Activated naive CD4-positive, alpha-beta T cell treated with anti-CD3 and anti-CD28 coated beads, Interleukin-2, amount 50 U/mL, for 16 hours (primary cell): ENCODE results near the gene PTGIS.
A peak's percentile ranks its signal among the peaks of the same experiment; 100 is the strongest.

Experiments
- DNase-seq: peaks from one replicate; pipeline ENCODE4 v3.0.0-alpha.2; 2020

The PTGIS gene

DNA sequence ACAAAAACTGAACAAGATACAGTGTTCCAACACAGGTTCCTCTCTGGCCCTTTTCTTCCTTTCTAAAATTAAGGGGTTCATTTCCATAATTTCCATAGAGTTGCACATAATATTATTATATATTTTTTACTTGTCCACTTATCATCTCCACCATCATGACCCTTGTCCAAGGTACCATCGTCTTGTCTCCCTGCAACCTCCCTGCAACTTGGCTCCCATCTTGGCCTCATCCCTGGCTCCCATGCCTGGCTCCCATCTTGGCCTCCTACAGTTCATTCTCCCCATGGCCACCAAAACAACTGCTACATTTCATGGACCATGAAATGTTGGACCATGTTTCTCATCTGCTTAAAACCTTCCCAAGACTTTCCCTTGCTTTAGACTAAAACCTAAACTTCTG, 82.4 kb downstream of the PTGIS start:
- no peak for DNase-seq

DNA sequence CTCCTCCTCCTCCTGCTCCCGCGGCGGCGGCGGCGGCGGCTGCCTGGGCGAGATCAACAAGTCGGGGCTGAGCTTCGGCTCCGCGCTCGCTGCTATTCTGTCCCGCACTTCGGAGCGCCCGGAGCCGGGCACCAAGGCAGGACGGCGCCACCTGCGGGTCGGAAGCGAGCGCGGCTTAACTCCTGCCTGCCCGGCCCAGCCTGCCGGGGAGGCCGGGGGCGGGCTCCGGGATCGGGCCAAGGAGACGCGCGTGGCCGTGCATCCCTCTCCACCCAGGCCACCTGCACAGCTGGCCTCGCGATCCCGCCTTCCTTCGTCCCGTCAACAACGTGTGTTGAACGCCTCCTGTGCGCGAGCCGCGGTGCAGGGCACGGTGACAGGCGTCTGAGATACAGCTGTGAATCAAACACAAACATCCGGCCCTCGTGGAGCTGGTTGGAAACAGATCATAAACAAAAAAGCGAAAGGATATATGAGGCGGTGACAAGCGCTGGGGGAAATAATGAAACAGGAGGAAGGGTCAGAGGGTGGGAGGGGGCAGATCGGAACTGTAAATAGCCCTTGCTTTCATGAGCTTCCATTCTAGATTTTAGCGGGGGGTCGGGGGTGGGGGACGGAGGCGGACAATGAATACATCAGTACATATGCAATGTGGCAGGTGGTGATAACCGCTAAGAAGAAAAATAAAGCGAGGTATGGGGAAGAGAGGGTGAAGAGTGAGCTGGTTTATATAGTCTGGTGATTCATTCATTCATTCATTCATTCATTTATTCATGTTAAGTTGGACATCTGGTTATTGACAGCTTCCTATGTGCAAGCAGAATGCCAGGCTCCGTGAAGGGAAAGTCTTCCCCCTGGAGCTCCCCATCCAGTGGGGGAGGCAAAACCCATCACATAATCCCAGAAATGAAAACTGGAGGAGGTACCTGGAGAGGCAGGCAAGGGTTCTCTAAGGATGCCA, 83.5 kb downstream of the PTGIS start:
- peak; percentile 65 for DNase-seq

DNA sequence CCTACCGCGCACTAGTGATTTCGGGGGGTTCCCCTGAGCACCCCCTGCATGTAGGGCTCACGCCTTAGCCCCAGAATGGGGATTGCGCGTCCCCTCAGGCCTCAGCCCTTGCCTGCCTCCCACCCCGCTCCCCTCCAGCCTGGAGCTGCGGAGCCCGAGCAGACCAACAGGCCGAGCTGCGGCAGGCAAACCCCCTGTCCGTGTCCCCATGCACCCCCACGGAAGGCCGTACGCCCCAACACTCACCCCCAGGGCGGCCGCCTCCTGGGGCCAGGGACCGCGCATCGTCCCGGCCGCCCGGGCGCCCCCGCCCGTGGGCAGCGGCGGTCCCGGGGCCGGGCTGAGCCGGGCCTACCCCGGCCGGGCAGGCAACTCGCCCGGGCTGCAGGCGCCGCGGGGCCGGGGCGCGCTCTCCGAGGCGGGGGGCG, 84.2 kb downstream of the PTGIS start:
- no peak for DNase-seq

DNA sequence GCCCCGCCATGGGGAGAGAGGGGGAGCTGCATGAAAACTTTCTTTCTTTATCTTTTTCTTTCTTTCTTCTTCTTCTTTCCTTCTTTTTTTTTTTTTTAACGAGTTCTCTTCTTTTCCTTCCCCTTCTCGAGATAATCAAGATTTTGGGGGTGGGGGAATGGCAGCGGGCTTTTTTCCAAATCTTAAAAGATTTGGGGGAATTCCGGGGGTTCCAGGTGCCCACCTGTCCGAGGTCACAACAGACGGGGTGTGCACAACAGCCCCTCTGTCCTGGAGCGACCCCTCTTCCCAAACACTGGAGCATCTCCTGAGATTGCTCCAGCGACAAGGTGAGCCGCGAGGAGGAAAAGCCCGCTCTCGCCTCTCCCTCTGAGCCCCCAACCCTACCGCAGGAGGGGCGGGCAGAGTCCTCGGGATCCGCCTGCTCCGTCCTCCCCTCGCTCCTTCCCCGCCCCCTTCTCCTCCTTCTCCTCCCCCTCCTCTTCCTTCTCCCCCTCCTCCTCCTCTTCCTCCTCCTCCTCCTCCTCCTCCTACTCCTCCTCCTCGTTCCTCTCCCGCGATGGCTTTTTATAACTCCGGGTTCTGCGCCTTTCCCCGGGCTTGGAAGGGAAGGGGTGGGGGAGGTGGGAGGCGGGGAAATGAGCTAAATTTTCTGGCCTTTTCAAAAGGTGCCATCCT, 84.8 kb downstream of the PTGIS start:
- no peak for DNase-seq

DNA sequence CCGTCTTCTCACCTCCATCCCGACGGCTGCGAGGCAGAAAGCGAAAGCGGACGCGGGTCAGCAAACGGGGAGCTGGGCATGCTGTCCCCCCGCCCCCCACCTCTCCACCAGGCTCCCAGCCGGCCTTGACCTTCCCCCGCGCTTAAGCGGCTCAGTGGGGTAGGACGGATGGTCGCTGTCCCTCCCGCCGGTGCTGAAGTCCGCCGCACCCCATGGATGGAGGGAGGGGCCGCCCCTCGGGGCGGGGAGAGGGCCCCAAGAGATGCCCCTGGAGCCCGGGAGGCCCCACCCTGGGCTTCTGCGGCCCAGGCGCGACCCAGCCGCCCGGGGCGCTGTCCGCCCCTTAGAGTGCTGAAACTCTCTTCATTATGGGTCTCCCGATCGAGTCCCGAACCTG, 85.3 kb downstream of the PTGIS start, which contains the start of gene KCNB1:
TSS of gene KCNB1 (minus strand) at position 48 of the 397 bp plus-strand sequence. CDS start 188 bp downstream, outside the sequence.
- peak; percentile 46 for DNase-seq

DNA sequence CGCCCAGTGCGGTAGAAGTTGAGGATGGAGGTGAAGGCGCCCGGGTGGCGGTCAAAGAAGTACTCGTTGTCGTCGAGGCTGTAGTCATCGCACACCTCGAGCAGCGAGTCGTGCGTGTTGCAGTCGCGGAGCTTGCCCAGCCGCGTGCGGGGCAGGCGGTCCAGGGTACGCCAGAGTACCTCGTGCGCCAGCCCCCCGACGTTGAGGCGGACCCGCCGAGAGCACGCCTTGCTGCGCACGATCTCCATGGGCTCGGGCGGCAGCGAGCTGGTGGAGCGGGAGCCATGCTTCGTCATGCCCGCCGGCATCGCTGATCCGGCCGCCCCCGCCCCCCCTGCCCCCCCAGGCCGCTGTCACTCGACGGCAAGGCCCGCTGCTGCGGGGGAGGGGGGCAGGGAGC, 85.8 kb downstream of the PTGIS start:
- DNase-seq: no peak

DNA sequence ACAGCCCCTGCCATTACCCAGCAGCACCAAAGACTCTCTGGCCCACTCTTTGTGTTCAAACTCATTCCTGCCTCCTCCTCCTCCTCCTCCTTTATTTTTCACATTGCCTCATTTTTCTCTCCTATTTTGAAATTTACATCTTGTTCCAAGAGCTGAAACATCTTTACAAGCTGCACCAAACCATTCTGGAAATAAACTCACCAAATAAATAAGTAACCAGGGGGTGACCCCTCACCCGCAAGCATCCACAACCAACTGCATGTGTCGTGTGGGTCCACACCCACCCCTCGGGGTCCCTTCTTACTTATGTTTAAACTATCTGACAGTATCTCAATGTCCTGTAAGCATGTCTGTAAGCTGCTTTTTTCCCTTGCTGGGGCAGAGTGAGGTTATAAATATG, 86.8 kb downstream of the PTGIS start:
- no peak for DNase-seq

DNA sequence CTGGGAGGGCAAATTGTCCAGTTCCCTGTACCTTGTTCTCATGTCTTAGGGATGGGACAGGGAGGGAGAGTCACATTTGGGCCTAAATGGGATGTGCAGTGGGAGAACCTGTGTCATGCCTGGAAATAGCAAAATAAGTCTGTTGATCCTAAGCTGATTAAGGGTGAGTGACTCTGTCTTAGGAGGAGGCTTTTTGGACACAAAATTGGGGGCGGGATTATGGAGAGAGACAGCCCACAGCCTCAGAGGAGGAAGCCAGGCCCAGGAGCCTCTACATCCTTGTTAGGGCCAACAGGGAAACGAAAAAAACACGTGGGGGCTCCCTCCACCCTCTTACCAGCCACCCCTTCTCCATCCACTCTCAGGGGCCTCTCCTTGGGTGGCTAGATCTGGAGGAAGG, 87.7 kb downstream of the PTGIS start:
- no peak for DNase-seq

DNA sequence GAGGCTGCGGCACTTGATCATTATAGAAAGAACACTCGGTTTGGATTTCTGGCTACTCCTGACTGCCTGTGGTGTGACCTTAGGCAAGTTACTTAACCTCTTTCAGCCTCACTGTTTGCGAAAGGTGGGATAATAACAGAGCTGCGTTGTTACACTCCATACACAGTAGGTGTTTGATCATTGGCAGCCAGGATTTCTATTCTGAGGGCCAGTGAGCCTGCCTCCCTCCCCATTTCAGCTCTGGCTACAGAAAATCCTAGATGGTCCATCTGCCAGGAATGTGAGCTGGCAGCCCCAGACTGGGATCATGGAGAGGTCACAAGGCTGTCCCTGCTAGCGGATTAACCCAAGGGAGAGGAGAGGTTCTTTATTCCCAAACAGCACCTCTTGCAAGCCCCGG, 88.2 kb downstream of the PTGIS start:
- no peak for DNase-seq

DNA sequence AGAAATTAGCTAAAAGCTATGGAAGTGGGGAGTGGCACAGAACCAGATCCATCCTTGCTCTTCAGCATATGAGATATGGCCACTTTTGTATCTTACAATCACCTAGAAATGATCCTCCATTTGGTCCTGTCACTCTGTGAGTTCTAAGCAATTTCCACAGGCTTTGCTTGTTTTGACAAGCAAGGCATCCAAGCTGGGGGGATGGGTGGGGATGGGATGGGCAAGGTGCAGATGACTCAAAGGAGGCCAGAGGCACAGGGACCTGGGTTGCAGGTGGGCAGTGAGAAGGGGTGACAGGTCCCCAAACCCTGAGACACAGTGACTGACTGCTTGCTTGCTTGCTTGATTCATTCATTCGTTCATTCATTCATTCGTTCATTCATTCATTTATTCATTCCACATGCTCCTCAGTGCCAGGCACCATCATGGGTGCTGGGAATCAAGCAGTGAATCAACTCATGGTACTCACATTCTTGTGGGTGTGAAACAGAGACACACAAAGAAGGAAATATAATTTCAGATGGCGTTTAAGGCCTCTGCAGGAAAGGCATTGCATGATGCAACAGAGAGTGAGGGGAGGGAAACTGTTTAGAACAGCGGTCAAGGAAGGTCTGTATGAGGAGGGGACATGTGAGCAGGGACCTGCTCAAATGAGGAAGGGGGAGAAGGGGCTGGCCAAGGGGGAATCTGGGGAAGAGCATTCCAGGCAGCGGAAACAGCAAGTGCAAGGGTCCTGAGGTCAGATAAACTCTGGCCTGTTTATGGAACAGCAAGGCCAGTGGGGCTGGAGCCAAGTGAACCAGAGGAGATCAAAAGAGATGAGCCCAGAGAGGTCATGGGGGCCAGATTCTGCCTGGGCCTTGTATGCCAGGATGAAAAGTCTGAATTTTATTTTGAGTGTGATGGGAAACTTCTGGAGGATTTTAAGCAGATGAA, 88.9 kb downstream of the PTGIS start:
- no peak for DNase-seq

DNA sequence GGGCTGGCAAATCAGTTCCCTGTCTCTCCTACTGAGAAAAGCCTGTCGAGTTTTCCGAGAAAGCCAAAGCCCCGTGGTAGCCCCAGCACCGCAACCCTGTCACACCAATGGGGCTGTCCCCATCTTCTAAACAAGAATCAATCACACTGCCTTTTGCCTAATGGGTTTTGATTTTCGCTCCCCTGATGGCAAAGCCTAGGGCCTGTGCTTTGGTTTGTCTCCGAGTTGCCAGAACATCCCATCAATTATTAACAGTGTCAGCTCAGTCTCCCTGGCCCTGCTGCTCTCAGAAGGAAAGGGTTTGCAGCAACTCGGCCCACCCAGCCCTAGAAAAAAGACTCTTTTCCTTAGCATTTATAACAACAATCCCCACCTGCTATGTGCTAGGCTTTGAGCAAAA, 89.7 kb downstream of the PTGIS start:
- no peak for DNase-seq

DNA sequence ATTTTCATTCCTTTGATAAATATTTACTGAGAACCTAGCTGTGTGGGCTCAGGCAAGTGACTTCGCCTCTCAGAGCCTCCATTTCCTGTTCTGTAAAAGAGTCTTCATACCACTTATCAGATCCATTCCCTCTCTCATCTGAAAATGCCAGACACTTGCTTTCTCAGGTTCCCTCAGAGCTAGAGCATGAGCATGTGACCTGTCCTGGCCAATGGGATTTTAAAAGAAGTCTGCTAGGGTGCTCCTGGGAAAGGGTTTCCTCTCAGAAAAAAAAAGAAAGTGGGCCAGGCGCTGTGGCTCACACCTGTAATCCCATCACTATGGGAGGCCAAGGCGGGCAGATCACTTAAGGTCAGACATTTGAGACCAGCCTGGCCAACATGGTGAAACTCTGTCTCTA, 90.7 kb downstream of the PTGIS start:
- DNase-seq: no peak

DNA sequence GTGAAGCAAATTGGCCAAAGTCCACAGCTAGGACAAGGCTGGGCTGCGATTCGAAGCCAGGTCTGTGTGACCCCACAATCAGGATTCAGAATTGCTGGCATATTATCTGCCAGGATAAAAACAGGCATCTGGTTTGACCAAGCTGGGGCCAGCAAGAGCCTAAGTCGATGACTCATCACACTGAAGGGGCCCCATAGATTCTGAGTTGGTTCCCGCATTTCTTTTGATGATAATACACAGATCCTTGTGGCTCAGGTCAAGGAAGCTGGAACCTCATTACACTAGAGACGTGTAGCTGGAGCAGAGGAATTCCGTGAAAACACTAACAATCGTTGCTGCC, 92.0 kb downstream of the PTGIS start:
- DNase-seq: no peak

DNA sequence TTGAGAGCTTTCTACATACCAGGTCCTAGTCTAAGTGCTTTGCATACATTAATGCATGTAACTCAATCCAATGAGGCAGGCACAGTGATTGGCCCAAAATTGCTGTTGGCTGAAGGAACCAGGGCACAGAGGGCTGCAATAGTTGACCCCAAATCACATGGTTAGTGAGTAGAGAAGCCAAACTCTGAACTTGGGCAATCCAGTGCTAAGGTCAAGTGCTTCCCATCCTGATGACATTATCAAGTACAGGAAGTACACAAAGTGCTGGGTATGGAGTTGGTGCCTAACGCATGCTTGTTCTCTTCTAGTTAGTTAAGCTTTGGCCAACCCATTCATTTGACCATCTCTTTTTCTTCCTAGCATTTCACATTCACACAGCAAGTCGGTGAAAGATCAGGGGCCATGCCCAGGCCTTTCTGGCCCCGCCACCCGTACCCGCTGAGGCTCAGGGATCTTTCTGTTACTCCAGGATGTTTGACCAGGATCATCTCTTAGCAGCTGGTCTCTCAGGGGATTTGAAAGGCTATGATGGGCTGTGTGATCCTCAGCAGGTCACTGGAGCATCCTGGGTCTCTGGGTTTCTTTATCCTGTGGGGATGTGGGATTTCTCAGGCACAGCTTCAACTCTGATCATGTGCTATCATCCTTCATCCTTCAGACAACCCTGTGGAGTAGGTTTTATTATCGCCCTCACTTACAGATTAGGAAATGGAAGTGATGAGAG, 92.5 kb downstream of the PTGIS start:
- no peak for DNase-seq

DNA sequence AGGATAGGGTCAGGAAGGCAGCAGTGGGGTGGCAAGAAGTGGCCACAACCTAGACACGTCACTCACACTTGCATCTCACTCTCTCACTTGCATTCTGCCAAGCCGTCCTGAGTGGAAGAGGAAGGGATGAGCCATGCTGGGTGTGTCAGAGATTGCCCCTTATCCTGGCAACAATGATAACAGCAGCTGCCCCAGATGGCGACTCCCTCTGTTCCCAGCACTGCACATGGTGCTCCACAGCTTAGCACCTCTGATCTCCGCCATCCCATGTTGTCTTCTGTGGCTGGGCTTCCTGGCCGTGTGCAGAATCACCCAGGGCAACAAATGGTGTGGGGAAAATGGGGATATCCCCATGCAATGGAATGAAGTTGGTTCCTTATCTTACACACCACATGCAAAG, 96.5 kb downstream of the PTGIS start:
- DNase-seq: no peak

DNA sequence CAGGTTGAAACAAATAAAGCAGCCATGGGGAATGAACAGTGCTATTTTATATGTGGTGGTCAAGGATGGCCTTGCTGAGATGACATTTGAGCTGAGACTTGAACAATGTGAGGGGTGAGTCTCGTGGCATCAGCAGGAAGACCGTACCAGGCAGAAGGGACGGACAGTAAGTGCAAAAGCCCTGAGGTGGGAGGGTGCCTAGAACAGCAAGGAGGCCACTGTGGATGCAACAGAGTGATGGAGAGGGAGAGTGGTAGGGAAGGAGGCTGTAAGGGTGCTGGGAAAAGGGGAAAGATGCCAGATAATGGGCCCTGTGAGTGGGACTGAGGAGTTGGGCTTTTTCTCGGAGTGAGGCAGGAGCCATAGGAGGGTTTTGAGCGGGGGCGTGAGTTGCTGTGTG, 97.0 kb downstream of the PTGIS start:
- no peak for DNase-seq

DNA sequence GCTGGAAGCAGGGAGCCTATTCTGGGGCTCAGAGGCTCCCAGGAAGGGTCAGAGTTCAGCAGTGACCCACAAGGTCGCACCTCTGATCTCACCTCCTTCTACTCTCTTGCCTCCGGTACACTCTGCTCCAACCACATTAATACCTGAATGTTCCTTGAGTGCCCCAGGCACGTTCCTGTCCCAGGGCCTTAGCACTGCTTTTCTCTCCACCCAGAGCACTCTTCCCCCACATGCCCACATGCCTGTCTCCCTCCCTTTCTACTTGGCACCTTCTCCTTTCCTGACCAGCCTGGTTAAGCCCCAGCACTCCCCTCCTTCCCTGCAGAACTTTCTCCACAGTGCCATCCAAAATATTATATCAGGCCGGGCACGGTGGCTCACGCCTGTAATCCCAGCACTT, 98.9 kb downstream of the PTGIS start:
- DNase-seq: no peak

DNA sequence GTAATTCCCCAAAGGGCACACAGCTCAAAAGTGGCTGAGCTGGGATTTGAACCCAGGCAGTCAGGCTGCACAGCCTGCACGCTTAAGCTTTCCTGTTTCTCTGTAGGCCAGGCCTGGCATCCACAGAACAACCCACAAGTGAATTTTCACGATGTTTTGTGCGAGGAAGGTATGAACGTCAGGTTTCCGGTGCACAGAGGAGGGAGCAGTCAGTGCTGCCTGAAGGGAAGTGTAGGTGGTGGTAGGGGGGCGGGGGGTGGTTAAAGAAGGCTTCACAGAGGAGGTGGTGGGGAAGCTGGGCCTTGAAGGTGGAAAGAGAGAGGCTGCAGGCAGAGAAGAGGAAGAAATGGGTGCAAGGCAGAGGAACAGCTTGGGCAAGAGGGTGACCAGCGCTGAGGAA, 99.5 kb downstream of the PTGIS start:
- DNase-seq: no peak

DNA sequence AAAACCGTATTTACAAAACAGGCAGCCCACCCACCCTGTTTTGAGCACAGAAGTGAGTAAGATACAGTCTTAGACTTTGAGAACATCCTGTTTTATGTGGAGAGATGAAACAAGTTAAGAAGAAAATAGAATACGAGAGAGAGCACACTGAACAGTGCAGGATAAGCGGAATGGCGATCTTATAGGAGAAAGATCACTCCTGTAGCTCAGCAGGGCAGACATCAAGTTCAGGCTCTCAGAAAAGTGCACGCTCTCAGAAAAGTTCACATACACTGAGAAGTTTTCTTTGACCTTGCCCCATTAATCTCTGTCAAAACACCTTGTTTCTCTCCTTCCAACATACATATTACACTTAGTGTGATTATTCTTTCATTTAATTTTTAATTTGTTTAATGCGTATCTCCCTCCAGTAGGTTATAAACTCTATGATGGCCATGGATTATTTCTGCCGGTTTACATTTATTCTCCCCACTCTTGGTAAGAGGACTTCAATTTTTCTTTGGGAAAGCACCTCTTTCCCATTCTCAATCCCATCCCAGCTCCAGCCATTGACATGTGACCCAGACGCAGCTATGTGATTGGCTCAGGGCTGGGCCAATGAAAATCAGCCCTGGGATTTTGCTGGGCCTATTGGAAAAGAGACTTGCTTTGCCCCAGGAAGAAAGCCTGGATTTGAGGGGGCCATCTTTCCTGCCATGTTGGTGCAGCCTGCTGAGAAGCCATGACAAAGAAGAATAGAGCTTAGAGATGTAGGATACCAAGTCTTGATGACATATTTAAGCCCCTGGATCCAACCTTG, 101.6 kb downstream of the PTGIS start:
- no peak for DNase-seq

DNA sequence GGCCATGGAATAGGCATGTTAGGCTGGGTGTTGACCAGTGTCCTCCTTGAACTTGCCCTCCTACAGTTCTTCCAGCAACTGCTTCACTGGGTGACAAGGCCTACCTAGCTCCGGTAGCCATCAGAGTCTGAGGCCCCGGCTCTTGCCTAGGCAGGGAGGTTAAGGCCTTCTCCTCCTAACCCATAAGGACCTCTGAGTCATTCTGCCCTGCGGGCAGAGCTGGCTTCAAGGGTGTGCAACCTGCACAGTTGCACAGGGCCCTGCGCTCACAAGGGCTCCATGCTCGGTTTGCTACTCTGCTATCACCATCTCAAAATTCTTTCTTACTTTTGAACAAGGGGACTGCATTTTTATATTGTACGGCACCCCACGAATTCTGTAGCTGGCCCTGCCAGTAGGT, 103.4 kb downstream of the PTGIS start:
- DNase-seq: no peak

DNA sequence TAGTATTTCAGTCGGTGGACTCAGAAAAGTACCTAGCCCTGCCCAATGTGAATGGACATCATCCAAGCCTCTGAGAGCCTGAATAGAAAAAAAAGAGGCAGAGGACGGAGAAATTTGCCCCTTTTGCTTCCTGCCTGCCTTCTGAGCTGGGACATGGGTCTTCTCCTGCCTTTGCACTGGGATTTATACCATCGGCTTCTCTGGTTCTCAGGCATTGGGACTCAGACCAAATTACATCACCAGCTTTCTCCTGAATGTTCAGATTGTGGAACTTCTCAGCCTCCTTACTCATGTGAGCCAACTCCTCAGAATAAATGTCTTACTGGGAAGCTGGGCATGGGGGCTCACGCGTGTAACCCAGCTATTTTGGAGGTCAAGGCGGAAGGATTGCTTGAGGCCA, 105.3 kb downstream of the PTGIS start:
- no peak for DNase-seq
